ENCODE measurements around the gene GPM6B.

GRCh38 chrX:13741695-13742094, 75.2 kb downstream of the GPM6B start:
- no peak for TF ChIP-seq POLR2A (IDR thresholded peaks at IDR 0.05; ENCODE audit: extremely low read depth, insufficient read length)
- no peak for TF ChIP-seq CTCF (IDR thresholded peaks at IDR 0.05; ENCODE audit: low read depth, low read length)
- TF ChIP-seq MAX (IDR thresholded peaks at IDR 0.05; ENCODE audit: low read depth, low read length): no peak

Measured in NB4 (cell line).